ENCODE measurements around the gene PRL. TPM values are rescaled to one million over a fixed set of nuclear protein-coding genes. Genes with fewer than 3 reads are reported as not detected.

The PRL gene
- total and polyA plus RNA-seq, 2 of the 13 experiments (the other 11 are each of a cell fraction or from before 2014, with no cell fraction given), result not detected

DNA sequence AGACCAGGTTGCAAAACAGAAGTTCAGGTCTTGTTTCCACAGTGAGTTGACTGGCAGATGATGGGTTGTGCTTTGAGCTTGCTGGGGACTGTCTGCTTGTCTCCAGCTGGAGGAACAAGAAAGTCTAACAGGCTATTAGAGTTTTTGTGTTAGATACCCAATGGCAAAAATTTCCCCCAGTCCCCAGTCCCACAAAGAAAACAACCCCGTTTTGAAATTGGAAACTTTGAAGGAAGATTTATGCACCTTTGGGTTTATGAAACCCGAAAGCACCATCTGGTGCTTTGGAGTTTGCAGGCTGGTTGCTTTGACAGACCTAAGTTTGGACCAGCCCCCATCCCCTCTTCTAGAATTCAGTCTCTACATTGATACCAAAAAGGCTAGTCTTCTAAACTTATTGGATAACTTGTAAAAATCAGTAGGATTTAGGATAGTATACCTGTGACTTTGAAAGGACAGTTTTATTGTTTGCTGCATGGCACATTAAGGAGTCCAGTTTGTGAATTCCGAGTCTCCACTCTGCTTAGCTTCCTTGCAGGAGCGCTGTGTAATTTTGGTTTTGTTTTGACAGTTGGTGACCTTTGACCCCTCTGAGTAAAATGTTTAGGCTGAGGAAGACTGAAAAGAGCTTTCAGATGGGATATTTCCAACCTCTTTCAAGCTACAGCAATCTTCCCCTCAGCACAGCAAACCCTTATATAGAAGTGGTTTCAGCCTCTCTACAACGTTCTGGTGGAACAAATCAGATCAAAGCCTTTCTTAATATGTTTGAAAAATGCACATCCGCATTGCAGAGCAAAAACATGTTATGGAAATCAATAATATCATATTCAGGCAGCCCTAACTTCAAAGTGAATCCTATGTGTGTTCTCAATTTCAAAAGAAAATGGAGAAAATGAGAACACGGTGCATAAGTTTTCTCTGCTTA is 25.5 kb upstream of the PRL start (continued):
- TF ChIP-seq, protein P1, sequence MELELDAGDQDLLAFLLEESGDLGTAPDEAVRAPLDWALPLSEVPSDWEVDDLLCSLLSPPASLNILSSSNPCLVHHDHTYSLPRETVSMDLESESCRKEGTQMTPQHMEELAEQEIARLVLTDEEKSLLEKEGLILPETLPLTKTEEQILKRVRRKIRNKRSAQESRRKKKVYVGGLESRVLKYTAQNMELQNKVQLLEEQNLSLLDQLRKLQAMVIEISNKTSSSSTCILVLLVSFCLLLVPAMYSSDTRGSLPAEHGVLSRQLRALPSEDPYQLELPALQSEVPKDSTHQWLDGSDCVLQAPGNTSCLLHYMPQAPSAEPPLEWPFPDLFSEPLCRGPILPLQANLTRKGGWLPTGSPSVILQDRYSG (CRISPR knock-in tag; IDR thresholded peaks at IDR 0.05), result no peak
- TF ChIP-seq ZBTB8A (CRISPR knock-in tag; IDR thresholded peaks at IDR 0.05; ENCODE audit: borderline replicate concordance, low read depth), result no peak
- no peak for TF ChIP-seq ZNF776 (CRISPR knock-in tag; IDR thresholded peaks at IDR 0.05)
- TF ChIP-seq ZSCAN12 (CRISPR knock-in tag; IDR thresholded peaks at IDR 0.05), result no peak
- no peak for TF ChIP-seq ZSCAN22 (CRISPR knock-in tag; IDR thresholded peaks at IDR 0.05)
- no peak for TF ChIP-seq KDM5A (IDR thresholded peaks at IDR 0.05; ENCODE audit: borderline replicate concordance, low read length)
- TF ChIP-seq, protein P2, sequence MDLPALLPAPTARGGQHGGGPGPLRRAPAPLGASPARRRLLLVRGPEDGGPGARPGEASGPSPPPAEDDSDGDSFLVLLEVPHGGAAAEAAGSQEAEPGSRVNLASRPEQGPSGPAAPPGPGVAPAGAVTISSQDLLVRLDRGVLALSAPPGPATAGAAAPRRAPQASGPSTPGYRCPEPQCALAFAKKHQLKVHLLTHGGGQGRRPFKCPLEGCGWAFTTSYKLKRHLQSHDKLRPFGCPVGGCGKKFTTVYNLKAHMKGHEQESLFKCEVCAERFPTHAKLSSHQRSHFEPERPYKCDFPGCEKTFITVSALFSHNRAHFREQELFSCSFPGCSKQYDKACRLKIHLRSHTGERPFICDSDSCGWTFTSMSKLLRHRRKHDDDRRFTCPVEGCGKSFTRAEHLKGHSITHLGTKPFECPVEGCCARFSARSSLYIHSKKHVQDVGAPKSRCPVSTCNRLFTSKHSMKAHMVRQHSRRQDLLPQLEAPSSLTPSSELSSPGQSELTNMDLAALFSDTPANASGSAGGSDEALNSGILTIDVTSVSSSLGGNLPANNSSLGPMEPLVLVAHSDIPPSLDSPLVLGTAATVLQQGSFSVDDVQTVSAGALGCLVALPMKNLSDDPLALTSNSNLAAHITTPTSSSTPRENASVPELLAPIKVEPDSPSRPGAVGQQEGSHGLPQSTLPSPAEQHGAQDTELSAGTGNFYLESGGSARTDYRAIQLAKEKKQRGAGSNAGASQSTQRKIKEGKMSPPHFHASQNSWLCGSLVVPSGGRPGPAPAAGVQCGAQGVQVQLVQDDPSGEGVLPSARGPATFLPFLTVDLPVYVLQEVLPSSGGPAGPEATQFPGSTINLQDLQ (CRISPR knock-in tag; IDR thresholded peaks at IDR 0.05), result no peak
- TF ChIP-seq MEIS2 (CRISPR knock-in tag; IDR thresholded peaks at IDR 0.05), result no peak

DNA sequence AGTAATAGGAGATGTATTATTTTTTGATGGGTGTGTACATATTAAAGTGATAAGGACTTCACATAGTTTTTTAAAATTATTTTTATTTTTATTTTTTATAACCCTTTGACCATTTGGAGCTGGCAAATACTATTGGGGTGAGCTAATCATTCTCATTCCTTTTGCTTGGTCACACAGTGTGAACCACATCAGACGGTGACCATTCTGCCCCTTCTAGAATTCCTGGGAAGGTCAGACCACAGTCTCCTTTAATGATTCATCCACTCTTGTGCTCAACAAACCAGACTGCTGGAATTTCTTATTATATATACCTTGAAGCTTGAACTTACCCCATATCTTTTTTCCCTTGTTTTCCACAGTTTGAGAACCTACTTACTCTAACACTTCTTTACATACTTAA is 23.9 kb upstream of the PRL start:
- no peak for FAIRE-seq
- Histone ChIP-seq H2AFZ (ENCODE audit: low read length) (no peak overlapping the region), H3K36me3 (replicated peaks in 1 of 2; ENCODE audit: control insufficient read depth in 1 of 2, insufficient read depth in 2 of 2, low read length in 2 of 2) (no peaks in the 10 kb centered on the region), H3K9me3 (ENCODE audit: low read length) (peaks cover 86% of the 10 kb centered on the region), H3K27me3 (ENCODE audit: control insufficient read depth in 1 of 2, insufficient read depth in 2 of 2, low read length in 2 of 2) (no peaks in the 10 kb centered on the region), H4K20me1 (ENCODE audit: insufficient read depth, low read length) (no peaks in the 10 kb centered on the region), H3K27ac (ENCODE audit: extremely low read length, insufficient read depth, low read length) (no peak overlapping the region), H3K4me2 (ENCODE audit: low read depth, low read length) (no peak overlapping the region), H3K4me1 (ENCODE audit: insufficient read depth, low read length) (no peaks in the 10 kb centered on the region), H3K9ac (ENCODE audit: insufficient read depth, low read depth, low read length) (no peak overlapping the region), H3K79me2 (ENCODE audit: insufficient read depth, low read length) (no peaks in the 10 kb centered on the region), H3K4me3 (replicated peaks in 1 of 3; ENCODE audit: insufficient read depth in 1 of 3, low read depth in 2 of 3, low read length in 3 of 3) (no peak overlapping the region)
- POLR2A ChIA-PET, result no interaction called here
- ATAC-seq, result no peak
- CTCF ChIA-PET (ENCODE audit: low intra/inter-chr PET ratio, low total read pairs), result no interaction called here
- DNase-seq (ENCODE audit: low spot score), result peak; percentile 2
- in situ Hi-C loops (cut with HindIII; ENCODE audit: extremely low pct_ligation_motif_present, low pct_unique_long_range_greater_than_20kb) (no loop called here), intact Hi-C loops (cut with micrococcal nuclease; ENCODE audit: unreplicated experiment) (no loop called here)
- 6% methylated on average over 1 of the region's 1 CpG for WGBS (ENCODE audit: low lambda C conversion rate)
- BruUV-seq (replicated peaks), result no TSS peak
- TF ChIP-seq, protein P3, sequence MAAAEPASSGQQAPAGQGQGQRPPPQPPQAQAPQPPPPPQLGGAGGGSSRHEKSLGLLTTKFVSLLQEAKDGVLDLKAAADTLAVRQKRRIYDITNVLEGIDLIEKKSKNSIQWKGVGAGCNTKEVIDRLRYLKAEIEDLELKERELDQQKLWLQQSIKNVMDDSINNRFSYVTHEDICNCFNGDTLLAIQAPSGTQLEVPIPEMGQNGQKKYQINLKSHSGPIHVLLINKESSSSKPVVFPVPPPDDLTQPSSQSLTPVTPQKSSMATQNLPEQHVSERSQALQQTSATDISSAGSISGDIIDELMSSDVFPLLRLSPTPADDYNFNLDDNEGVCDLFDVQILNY (CRISPR knock-in tag; conservative IDR thresholded peaks at IDR 0.05), result no peak
- TF ChIP-seq EEA1 (CRISPR knock-in tag; IDR thresholded peaks at IDR 0.05; ENCODE audit: borderline replicate concordance), result no peak
- TF ChIP-seq, protein P4, sequence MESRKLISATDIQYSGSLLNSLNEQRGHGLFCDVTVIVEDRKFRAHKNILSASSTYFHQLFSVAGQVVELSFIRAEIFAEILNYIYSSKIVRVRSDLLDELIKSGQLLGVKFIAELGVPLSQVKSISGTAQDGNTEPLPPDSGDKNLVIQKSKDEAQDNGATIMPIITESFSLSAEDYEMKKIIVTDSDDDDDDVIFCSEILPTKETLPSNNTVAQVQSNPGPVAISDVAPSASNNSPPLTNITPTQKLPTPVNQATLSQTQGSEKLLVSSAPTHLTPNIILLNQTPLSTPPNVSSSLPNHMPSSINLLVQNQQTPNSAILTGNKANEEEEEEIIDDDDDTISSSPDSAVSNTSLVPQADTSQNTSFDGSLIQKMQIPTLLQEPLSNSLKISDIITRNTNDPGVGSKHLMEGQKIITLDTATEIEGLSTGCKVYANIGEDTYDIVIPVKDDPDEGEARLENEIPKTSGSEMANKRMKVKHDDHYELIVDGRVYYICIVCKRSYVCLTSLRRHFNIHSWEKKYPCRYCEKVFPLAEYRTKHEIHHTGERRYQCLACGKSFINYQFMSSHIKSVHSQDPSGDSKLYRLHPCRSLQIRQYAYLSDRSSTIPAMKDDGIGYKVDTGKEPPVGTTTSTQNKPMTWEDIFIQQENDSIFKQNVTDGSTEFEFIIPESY (CRISPR knock-in tag; IDR thresholded peaks at IDR 0.05), result no peak
- no peak for TF ChIP-seq FLYWCH1 (CRISPR knock-in tag; IDR thresholded peaks at IDR 0.05)
- TF ChIP-seq DMAP1 (CRISPR knock-in tag; IDR thresholded peaks at IDR 0.05), result no peak
- no peak for TF ChIP-seq CBX2 (IDR thresholded peaks at IDR 0.05; ENCODE audit: low read depth, low read length)
- no peak for TF ChIP-seq CBX2 (CRISPR knock-in tag; IDR thresholded peaks at IDR 0.05; ENCODE audit: low read depth)
- TF ChIP-seq LCORL (IDR thresholded peaks at IDR 0.05), result no peak
- no peak for TF ChIP-seq LCORL (CRISPR knock-in tag; IDR thresholded peaks at IDR 0.05)
- TF ChIP-seq ZC3H4 (CRISPR knock-in tag; IDR thresholded peaks at IDR 0.05; ENCODE audit: borderline replicate concordance), result no peak

Data from HepG2 (cell line).